Fibroblast of peridontal ligament (primary cell): ENCODE results near the gene GLYATL3.
"Not testable (repeated sequence)": the region's sequence is repeated elsewhere in the genome, so short reads cannot be mapped to it uniquely, and the experiment has no call there.

ENCODE experiments used
- DNase-seq: peaks from one replicate; pipeline ENCODE4 v3.0.0-alpha.2; 2010; ENCODE audit errors: extremely low read depth

GLYATL3 gene

DNA sequence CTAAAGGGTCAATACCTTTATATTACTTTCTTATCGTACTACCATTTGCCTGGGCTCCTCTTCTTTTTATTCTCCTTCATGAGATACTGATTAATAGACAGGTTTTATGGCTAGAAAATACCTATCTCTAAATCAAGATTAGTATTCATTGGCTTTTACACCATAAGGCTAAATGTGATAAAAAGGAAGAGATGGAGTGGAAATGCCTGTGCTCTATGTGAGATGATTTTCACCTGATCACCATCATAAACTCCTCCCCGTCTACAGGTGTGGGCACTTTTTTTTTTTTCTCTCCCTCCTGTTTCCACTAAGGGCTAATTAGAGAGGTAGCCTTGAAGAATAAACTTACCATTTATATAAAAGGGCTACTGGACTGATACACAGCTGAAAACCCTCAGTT lies at the start of gene GLYATL3:
GLYATL3 (plus strand) TSS at position 301 of the 400 bp plus-strand sequence. CDS start 12,068 bp downstream, outside the sequence.
- DNase-seq = no peak

- peak; percentile 17 for DNase-seq
Observed at GRCh38 chr6:49453221-49453620, 46.5 kb upstream of the GLYATL3 start.

- no peak for DNase-seq
Observed at GRCh38 chr6:49454787-49455709, 44.7 kb upstream of the GLYATL3 start.

- peak; percentile 1 for DNase-seq
Observed at GRCh38 chr6:49457771-49458170, 42.0 kb upstream of the GLYATL3 start.

DNA sequence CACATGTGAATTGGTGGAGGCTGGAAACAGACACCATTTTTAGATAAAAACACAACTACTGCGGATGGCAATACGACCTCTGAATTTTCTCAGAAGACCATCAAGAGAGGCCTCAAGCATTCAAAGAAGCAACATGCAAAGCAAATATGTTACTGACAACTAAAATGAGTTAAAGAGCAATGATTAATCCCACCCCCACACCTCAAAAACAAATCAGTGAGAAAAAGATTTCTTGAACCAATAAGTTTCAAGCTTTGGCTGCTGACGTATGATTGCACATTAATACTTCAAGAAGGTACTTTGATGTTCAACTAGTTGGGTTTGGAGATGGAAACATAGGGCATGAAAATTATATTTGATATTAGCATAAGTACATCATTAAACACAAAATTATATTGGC lies 37.7 kb upstream of the GLYATL3 start:
- DNase-seq = peak; percentile 33

GRCh38 chr6:49462599-49462926 lies 37.2 kb upstream of the GLYATL3 start:
- no peak for DNase-seq

GRCh38 chr6:49462927-49463611 lies 36.7 kb upstream of the GLYATL3 start, which contains the start of the genes CENPQ and MMUT:
Gene CENPQ, plus strand, starts transcription at chr6:49463370. Its CDS starts 6,807 bp downstream, at chr6:49470177.
Gene MMUT, minus strand, starts transcription at chr6:49463253. Its CDS starts 3,787 bp downstream, at chr6:49459466.
- DNase-seq = peak; percentile 93

DNA sequence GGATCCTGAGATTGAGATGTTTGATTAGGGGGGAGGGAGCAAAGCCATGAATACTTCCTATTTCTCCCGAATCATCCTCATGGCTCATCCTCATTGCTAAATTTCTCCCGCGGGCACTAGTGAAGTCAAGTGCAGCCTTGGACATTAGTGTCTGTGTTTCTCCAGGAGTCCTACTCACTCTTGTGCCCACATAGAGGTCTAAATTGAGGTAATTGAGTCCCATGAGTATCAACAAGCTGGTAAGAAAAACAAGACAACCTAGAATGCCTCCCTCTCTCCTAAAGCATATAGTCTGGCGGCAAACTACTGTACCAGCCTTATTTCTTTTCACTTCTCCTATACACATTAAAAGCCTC lies 36.1 kb upstream of the GLYATL3 start:
- DNase-seq = no peak

DNA sequence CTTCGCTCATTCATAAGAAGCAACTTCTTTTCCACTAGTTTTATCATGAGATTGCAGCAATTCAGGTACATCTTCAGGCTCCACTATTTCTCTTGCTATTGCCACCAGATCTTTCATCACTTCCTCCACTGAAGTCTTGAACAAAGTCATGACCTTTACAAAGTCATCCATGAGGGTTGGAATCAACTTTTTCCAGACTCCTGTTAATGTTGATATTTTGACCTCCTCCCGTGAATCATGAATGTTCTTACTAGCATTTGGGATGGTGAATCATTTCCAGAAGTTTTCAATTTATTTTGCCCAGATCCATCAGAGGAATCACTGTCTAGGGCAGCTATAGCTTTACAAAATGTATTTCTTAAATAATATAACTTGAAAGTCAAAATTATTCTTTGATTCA lies 35.0 kb upstream of the GLYATL3 start:
- DNase-seq = no peak

GRCh38 chr6:49468042-49468441 lies 31.7 kb upstream of the GLYATL3 start:
- DNase-seq = no peak

- DNase-seq = not testable (repeated sequence)
Observed at GRCh38 chr6:49476564-49476963, 23.2 kb upstream of the GLYATL3 start.

DNA sequence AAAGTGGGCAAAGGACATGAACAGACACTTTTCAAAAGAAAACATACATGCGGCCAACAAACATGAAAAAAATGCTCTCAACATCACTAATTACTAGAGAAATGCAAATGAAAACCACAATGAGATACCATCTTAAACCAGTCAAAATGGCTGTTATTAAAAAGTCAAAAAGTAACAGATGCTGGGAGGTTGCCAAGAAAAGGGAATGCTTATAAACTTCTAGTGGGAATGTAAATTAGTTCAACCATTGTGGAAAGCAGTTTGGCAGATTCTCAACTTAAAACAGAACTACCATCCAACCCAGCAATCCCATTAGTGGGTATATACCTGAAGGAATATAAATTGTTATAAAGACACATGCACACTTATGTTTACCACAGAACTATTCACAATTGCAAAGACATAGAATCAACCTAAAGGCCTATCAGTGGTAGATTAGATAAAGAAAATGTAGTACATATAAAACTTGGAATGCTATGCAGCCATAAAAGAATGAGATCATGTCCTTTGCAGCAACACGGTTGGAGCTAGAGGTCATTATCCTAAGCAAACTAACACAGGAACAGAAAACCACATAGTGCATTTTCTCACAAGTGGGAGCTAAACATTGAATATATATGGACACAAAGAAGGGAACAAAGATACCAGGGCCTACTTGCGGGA lies 20.3 kb upstream of the GLYATL3 start:
- no peak for DNase-seq

GRCh38 chr6:49481846-49482245 lies 17.9 kb upstream of the GLYATL3 start:
- not testable (repeated sequence) for DNase-seq

GRCh38 chr6:49483380-49483779 lies 16.3 kb upstream of the GLYATL3 start:
- DNase-seq = not testable (repeated sequence)

DNA sequence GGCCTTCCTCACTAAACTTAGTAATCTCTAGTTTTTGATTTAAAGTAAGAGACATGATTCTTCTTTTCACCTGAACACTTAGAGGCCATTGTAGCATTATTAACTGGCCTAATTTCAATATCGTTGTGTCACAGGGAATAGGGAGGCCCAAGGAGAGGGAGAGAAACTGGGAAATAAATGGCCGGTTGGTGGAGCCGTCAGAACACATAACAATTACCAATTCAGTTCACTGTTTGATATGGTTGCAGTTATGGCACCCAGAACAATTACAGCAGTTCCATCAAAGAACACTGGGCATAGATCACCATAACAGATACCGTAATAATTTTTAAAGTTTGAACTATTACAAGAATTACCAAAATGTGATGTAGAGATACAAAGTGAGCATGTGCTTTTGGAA lies 9.1 kb upstream of the GLYATL3 start:
- DNase-seq = no peak

DNA sequence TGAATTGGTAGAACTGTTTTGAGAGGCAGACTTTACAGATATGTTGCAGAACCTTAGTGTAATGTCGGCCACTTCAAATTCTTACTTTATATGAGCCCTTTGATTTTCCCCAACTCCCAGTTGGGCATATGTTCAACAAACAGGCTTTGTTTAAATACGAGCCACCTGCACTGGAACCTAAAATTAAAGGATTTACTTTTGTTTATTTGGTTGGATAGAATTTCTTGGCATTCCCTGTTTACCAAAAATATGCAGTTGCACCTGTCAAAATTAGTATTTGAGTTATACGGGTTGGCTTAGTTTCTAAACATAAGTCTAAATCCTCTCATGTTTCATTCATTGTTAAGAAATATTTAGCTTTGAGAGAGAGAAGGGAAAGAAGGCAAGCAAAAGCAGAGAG lies 2.4 kb upstream of the GLYATL3 start:
- no peak for DNase-seq

DNA sequence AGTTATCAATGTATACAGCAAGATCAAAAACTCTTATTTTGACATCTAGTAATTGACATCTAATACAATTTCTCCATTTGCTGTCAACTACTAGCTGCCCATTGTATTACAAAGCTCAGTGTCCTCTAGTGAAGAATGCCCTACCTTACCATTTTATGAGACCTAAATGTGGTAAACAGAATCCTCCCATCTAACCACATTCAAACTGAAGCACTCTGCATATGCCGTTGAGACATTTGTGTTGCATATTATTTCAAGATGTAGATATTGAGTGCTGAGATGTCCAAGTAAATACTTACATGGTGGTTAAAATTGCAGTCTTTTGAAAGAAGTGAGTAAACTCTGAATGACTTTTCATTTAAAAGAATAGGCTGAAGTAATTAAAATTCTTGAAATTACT lies 597 bp upstream of the GLYATL3 start:
- no peak for DNase-seq

- DNase-seq = no peak
Observed at GRCh38 chr6:49504666-49505065, 4.9 kb downstream of the GLYATL3 start.

GRCh38 chr6:49506569-49507111 lies 6.9 kb downstream of the GLYATL3 start:
- DNase-seq = no peak

GRCh38 chr6:49509342-49509741 lies 9.6 kb downstream of the GLYATL3 start:
- DNase-seq = no peak

DNA sequence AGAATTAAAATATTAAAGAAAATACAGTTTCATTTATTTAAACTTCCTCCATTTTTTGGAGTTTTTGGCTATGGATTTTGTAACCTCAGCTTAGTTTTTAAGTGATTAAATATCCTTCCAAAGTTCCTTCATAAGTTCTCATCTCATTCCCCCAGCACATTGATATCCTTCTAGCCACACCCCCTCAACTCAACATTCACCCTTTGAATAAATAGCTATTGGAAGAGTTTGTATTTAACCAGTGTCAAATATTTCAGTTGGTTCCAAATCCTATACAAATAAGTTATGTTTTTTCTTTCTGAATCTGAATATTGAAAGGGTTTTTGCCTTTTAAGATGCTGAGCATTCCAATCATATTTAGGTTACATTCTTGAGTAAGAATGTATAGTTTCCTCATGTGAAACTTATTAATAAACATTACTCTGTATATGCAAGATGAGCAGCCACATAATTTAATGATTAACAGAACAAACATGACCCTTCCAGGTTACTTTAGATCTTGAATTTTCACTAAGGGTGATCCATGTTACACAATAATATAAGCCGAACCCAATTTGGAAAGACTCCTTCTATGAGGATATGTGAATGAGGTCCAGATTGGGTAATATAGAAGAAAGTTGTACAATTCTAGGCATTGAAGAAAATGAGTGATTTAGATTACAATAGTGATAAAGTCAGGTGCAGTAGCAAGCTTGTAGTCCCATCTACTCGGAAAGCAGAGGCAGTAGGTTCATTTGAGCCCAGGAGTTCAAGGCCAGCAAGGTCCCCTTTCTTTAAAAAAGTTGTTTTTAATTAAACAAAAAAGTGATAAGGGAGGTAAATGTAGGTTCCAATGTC lies 13.6 kb downstream of the GLYATL3 start:
- no peak for DNase-seq
